NCI-H1105 treated with DMSO at 0.1 percent for 48 hours (cell line): Measurements from ENCODE around the gene TH.
"Not testable (repeated sequence)": the region's sequence is repeated elsewhere in the genome, so short reads cannot be mapped to it uniquely, and the experiment has no call there.

Source experiments
- DNase-seq: peaks from one replicate; lab custom pipeline; 2025; lab: John Stamatoyannopoulos, UW

The TH gene

GRCh38 chr11:2129699-2130366 is 41.8 kb downstream of the TH start:
- DNase-seq = no peak

DNA sequence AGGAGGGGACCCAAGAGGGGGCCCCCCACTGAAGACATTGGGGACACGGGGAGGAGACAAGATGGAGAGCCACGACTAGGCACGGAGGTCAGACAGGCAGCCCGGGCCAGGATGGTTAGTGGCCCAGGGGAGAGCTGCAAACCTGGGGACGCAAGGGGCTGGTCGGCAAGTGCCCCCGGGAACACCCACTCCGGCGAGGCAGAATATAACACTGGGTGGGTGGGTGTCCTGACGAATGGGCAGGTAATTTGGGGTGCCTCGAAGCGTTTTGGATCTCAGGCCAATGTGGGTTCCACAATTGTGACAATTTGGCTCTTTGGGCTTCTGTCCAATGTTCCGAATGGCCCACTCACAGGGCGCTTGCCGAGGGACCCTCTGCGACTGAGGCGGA is 42.3 kb downstream of the TH start:
- no peak for DNase-seq

DNA sequence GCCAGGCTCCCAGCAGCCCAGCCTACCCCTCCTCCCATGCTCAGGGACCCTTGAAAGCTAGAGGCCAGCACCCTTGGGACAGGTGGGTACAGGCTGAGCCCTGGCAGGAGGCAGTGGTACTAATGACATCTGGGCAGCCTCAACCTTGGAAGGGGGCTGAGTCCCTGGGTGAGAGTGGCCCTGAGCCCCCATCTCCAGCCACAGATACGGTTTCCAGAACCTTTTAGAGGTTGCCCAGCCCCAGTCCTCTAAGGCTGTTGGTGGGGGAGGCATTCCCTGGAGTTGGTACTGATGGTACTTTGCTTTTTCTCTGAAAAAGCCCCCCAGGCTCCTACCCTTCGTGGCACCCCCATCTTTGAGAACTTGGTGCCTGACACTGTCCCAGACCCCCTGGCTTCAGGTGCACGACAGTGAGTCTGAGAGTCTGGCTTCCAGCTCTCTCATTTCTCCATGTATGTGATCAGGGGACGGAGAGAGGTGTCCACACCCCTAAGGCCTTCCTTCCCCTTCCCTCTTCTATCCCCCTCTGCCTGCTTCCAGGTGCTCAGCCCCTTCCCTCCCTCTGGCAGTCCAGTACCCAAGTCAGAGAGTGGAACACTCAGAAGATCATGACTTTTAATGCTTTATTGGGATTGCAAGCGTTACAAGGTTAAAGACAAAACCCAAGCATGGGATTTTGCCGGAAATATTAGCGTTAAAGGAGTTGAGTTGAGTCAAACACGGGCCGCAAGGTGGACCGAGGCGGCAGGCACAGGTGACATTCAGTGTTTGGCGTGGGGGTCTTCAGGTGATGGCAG is 42.9 kb downstream of the TH start:
- no peak for DNase-seq

DNA sequence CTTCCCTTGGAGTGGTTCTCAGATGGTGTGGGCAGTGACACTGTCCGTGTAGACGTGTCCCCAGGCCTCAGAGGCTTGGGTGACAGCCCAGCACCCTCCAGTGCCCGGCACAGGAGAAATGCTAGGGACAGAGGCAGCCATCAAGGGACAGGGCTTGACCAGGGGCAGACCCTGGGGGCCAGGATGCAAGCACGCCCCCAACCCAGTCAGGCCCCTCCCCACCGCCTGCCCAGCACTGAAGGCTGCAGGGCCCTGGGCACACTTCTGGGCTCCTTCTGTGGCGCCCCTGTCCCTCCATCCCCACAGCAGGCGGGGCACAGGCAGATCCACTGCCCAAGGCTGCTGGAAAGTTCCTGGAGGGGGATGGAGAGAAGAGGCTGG is 43.5 kb downstream of the TH start:
- DNase-seq = no peak

- no peak for DNase-seq
Measured at GRCh38 chr11:2127482-2128129, 44.0 kb downstream of the TH start.

DNA sequence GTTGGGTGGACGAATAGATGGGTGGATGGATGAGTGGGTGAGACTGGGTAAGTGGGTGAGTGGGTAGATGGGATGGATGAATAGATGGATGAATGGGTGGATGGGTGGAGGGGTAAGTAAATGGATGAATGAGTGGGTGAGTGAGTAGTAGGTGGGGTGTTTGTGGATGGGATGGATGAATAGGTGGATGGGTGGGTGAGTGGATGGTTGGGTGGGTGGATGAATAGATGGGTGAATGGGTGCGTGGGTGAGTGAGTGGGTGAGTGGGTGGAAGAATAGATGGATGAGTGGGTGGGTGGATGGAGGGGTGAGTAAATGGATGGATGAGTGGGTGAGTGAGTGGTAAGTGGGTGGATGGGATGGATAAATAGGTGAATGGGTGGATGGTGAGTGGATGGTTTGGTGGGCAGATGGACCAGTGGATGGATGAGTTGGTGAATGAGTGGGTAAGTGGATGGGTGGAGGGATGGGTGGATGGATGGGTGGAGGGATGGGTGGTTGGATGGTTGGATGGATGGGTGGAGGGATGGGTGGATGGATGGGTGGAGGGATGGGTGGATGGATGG is 45.0 kb downstream of the TH start:
- no peak for DNase-seq

DNA sequence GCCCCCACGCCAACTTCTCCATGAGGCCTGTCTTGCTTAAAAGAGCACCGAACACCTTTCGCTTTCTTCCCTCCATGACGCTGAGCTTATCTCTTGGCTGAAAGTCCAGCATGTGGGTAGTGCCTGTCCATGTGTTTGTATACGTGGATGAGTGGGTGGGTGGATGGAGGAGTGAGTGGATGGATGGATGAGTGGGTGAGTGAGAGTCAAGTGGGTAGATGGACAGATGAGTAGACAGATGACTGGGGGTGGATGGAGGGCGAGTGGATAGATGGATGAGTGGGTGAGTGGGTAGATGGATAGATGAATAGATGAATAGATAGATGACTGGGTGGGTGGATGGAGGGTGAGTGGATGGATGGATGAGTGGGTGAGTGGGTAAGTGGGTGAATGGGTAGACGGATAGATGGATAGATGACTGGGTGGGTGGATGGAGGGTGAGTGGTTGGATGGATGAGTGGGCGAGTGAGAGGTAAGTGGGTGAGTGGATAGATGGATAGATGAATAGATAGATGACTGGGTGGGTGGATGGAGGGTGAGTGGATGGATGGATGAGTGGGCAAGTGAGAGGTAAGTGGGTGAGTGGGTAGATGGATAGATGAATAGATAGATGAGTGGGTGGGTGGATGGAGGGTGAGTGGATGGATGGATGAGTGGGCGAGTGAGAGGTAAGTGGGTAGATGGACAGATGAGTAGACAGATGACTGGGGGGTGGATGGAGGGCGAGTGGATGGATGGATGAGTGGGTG is 46.7 kb downstream of the TH start:
- DNase-seq = not testable (repeated sequence)

- no peak for DNase-seq
Measured at GRCh38 chr11:2123628-2123960, 48.0 kb downstream of the TH start.

GRCh38 chr11:2122907-2123627 is 48.5 kb downstream of the TH start:
- no peak for DNase-seq

DNA sequence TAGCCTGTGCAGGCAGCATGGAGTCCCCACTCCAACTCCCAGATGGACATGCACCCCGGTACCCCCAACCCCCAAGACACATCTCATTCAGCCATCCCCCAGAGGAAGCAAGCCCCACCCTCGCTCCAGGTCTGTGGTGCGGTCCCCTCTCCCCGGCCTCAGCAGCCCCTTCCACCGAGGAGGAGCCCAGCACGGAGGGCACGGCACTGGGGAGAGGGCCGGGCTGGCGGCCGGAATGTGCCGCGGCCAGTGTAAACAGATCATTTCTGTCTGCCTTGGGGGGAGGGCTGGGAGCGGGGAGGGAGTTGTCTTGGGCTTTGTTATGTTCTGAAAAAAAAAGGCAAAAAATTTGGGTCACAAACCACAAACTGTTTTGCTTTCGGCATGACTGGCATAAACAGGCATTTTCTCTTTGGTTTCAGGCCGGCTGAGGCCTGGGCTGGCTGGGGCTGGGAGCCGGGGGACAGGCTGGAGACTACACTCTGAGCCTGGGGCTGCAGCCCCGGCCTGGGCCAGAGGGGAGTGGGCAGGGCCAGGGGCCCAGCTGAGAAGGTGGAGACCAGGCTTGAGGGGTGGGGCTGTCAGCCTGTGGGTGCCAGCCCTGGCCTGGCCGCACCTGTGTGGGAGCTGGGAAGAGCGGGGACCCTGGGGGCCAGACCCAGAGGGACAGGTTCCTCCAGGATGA is 49.3 kb downstream of the TH start:
- no peak for DNase-seq

- DNase-seq = no peak
Measured at GRCh38 chr11:2121227-2122130, 50.1 kb downstream of the TH start.

DNA sequence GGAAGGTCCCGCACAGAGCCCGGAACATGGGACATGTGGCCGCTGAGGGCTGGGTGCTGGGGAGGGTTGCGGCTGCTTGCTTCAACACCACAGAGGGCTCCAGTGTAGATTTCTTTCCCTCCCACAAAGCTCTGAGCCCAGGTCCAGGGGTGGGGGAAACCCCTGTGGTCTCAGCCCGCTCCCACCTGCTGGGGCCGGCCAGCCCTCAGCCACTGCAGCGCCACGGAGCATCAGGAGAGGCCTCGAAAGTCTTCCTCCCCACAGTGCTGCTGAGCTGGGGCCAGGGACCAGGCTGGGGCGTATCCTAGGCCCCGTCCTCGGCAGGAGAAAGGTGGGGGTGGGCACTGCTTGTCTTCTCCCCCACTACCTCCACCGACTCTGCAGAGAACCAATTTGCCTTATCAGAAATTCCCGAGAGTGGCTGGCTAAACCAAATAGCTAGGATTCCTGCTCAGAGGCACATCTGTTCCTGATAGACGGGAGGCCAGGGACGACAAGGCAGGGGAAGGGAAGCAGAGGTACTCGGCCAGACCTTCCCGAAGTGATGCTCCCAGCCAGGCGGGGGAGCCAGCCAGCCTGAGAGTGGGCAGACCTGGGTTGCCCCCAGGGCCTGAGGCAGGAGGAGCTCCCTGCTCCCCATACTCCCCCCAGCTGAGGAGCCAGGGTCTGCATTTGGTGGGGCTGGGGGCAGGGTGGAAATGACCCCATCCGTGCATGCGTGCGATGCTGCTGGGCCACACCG is 51.1 kb downstream of the TH start:
- DNase-seq = no peak

GRCh38 chr11:2118677-2119076 is 52.9 kb downstream of the TH start:
- DNase-seq = no peak

DNA sequence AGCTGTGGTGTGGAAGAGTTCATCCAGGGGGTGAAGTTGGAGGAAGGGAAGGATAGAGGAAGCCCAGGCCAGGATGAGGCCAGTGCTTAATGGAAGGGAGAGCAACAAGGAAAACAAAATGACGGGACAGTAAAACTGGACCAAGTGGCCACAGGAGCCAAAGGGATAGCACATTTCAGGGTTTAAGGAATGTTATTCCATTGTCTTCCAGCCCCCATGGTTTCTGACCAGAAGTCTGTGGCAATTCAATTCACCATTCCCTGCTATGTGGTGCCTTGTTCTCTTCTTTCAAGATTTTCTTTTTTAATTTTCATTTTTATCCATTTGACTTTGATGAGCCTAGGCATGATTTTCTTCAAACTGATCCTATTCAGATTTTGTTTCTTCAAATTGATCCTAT is 54.9 kb downstream of the TH start:
- no peak for DNase-seq

GRCh38 chr11:2115308-2115707 is 56.3 kb downstream of the TH start:
- no peak for DNase-seq

GRCh38 chr11:2114430-2115241 is 57.0 kb downstream of the TH start:
- no peak for DNase-seq
